Activated naive CD4-positive, alpha-beta T cell treated with anti-CD3 and anti-CD28 coated beads, Interleukin-2, amount 50 U/mL, for 24 hours (primary cell): ENCODE results near the gene HTD2.
"Not testable (repeated sequence)": the region's sequence is repeated elsewhere in the genome, so short reads cannot be mapped to it uniquely, and the experiment has no call there.

Experiments used
- H3K27ac Mint-ChIP-seq: one replicate; pipeline ENCODE4 v1.8.0; 2021; ENCODE audit warnings: mild to moderate bottlenecking, mixed read lengths
- H3K27me3 Mint-ChIP-seq: one replicate; pipeline ENCODE4 v1.8.0; 2021; ENCODE audit warnings: mixed read lengths
- H3K36me3 Mint-ChIP-seq: one replicate; pipeline ENCODE4 v1.8.0; 2021; ENCODE audit warnings: mixed read lengths
- H3K4me1 Mint-ChIP-seq: one replicate; pipeline ENCODE4 v1.8.0; 2021; ENCODE audit warnings: mixed read lengths
- H3K4me3 Mint-ChIP-seq: one replicate; pipeline ENCODE4 v1.8.0; 2021; ENCODE audit warnings: mild to moderate bottlenecking, mixed read lengths
- H3K9me3 Mint-ChIP-seq: one replicate; pipeline ENCODE4 v1.8.0; 2021; ENCODE audit warnings: mixed read lengths

The HTD2 gene

GRCh38 chr3:58336135-58336882 lies 30.0 kb downstream of the HTD2 start:
- Mint-ChIP-seq H3K27ac (peak overlapping the region; percentile 72), H3K9me3 (no peaks in the 10 kb centered on the region), H3K36me3 (peaks cover 16% of the 10 kb centered on the region), H3K4me1 (peaks cover 54% of the 10 kb centered on the region), H3K4me3 (peak overlapping the region; percentile 39), H3K27me3 (no peaks in the 10 kb centered on the region)

- Mint-ChIP-seq H3K4me3 (no peak overlapping the region), H3K27ac (no peak overlapping the region), H3K36me3 (peaks cover 16% of the 10 kb centered on the region), H3K9me3 (no peaks in the 10 kb centered on the region), H3K4me1 (peaks cover 49% of the 10 kb centered on the region), H3K27me3 (no peaks in the 10 kb centered on the region)
Observed at GRCh38 chr3:58337190-58337589, 30.9 kb downstream of the HTD2 start.

GRCh38 chr3:58339146-58339545 lies 32.8 kb downstream of the HTD2 start:
- H3K27ac Mint-ChIP-seq, H3K9me3 Mint-ChIP-seq, H3K27me3 Mint-ChIP-seq, H3K4me3 Mint-ChIP-seq: not testable (repeated sequence)
- Mint-ChIP-seq H3K36me3 (peaks cover 18% of the 10 kb centered on the region), H3K4me1 (peaks cover 41% of the 10 kb centered on the region)

GRCh38 chr3:58340594-58341244 lies 34.4 kb downstream of the HTD2 start:
- no peaks in the 10 kb centered on the region for H3K9me3 Mint-ChIP-seq
- H3K4me1 Mint-ChIP-seq = peaks cover 25% of the 10 kb centered on the region
- no peaks in the 10 kb centered on the region for H3K27me3 Mint-ChIP-seq
- H3K36me3 Mint-ChIP-seq = peaks cover 14% of the 10 kb centered on the region
- H3K4me3 Mint-ChIP-seq = no peak overlapping the region
- no peak overlapping the region for H3K27ac Mint-ChIP-seq

GRCh38 chr3:58341376-58341775 lies 35.1 kb downstream of the HTD2 start:
- Mint-ChIP-seq H3K4me3 (no peak overlapping the region), H3K27me3 (no peaks in the 10 kb centered on the region), H3K36me3 (peaks cover 14% of the 10 kb centered on the region), H3K9me3 (no peaks in the 10 kb centered on the region), H3K4me1 (peaks cover 24% of the 10 kb centered on the region), H3K27ac (no peak overlapping the region)

- Mint-ChIP-seq H3K9me3 (no peaks in the 10 kb centered on the region), H3K27ac (no peak overlapping the region), H3K27me3 (no peaks in the 10 kb centered on the region), H3K4me1 (peaks cover 20% of the 10 kb centered on the region), H3K36me3 (peaks cover 17% of the 10 kb centered on the region), H3K4me3 (no peak overlapping the region)
Observed at GRCh38 chr3:58342676-58343075, 36.4 kb downstream of the HTD2 start.

GRCh38 chr3:58345457-58345856 lies 39.1 kb downstream of the HTD2 start:
- Mint-ChIP-seq H3K4me1 (peaks cover 28% of the 10 kb centered on the region), H3K27me3 (no peaks in the 10 kb centered on the region), H3K9me3 (no peaks in the 10 kb centered on the region), H3K4me3 (no peak overlapping the region), H3K27ac (no peak overlapping the region), H3K36me3 (peaks cover 12% of the 10 kb centered on the region)

GRCh38 chr3:58346368-58346767 lies 40.0 kb downstream of the HTD2 start:
- Mint-ChIP-seq H3K4me3 (no peak overlapping the region), H3K9me3 (no peaks in the 10 kb centered on the region), H3K27me3 (no peaks in the 10 kb centered on the region), H3K4me1 (peaks cover 30% of the 10 kb centered on the region), H3K36me3 (peaks cover 9% of the 10 kb centered on the region), H3K27ac (no peak overlapping the region)

GRCh38 chr3:58347984-58348383 lies 41.7 kb downstream of the HTD2 start:
- Mint-ChIP-seq H3K27ac (no peak overlapping the region), H3K4me3 (no peak overlapping the region), H3K36me3 (peaks cover 9% of the 10 kb centered on the region), H3K27me3 (no peaks in the 10 kb centered on the region), H3K9me3 (no peaks in the 10 kb centered on the region), H3K4me1 (peaks cover 39% of the 10 kb centered on the region)

- Mint-ChIP-seq H3K27ac (no peak overlapping the region), H3K4me1 (peaks cover 50% of the 10 kb centered on the region), H3K4me3 (no peak overlapping the region), H3K9me3 (no peaks in the 10 kb centered on the region), H3K27me3 (no peaks in the 10 kb centered on the region), H3K36me3 (peaks cover 9% of the 10 kb centered on the region)
Observed at GRCh38 chr3:58349792-58350626, 43.7 kb downstream of the HTD2 start.

- Mint-ChIP-seq H3K4me3 (no peak overlapping the region), H3K27ac (no peak overlapping the region), H3K36me3 (peaks cover 9% of the 10 kb centered on the region), H3K4me1 (peaks cover 50% of the 10 kb centered on the region), H3K27me3 (no peaks in the 10 kb centered on the region), H3K9me3 (no peaks in the 10 kb centered on the region)
Observed at GRCh38 chr3:58350627-58351013, 44.3 kb downstream of the HTD2 start.

GRCh38 chr3:58351920-58352319 lies 45.6 kb downstream of the HTD2 start:
- Mint-ChIP-seq H3K27ac (no peak overlapping the region), H3K4me3 (no peak overlapping the region), H3K9me3 (no peaks in the 10 kb centered on the region), H3K4me1 (peaks cover 45% of the 10 kb centered on the region), H3K36me3 (peaks cover 6% of the 10 kb centered on the region), H3K27me3 (no peaks in the 10 kb centered on the region)

- Mint-ChIP-seq H3K27me3 (no peaks in the 10 kb centered on the region), H3K36me3 (peaks cover 4% of the 10 kb centered on the region), H3K27ac (no peak overlapping the region), H3K9me3 (no peaks in the 10 kb centered on the region), H3K4me3 (no peak overlapping the region), H3K4me1 (peaks cover 44% of the 10 kb centered on the region)
Observed at GRCh38 chr3:58352626-58353025, 46.3 kb downstream of the HTD2 start.

GRCh38 chr3:58353722-58354553 lies 47.6 kb downstream of the HTD2 start:
- H3K4me1 Mint-ChIP-seq = peaks cover 45% of the 10 kb centered on the region
- no peaks in the 10 kb centered on the region for H3K9me3 Mint-ChIP-seq
- no peaks in the 10 kb centered on the region for H3K27me3 Mint-ChIP-seq
- peak overlapping the region; percentile 61 for H3K27ac Mint-ChIP-seq
- peak overlapping the region; percentile 12 for H3K4me3 Mint-ChIP-seq
- peaks cover 4% of the 10 kb centered on the region for H3K36me3 Mint-ChIP-seq

GRCh38 chr3:58355179-58355578 lies 48.9 kb downstream of the HTD2 start:
- no peaks in the 10 kb centered on the region for H3K9me3 Mint-ChIP-seq
- peaks cover 4% of the 10 kb centered on the region for H3K36me3 Mint-ChIP-seq
- no peak overlapping the region for H3K4me3 Mint-ChIP-seq
- H3K27ac Mint-ChIP-seq = no peak overlapping the region
- peaks cover 36% of the 10 kb centered on the region for H3K4me1 Mint-ChIP-seq
- no peaks in the 10 kb centered on the region for H3K27me3 Mint-ChIP-seq
